DMS 273 (cell line): ENCODE data around the gene LLGL2.

ENCODE experiments used
- DNase-seq: peaks from one replicate; lab custom pipeline; 2025; ENCODE audit not compliant: unreplicated experiment; lab: John Stamatoyannopoulos, UW

LLGL2 gene

GRCh38 chr17:75521290-75521689 lies 4.2 kb upstream of the LLGL2 start:
- no peak for DNase-seq

- no peak for DNase-seq
Measured at GRCh38 chr17:75521951-75522727, 3.4 kb upstream of the LLGL2 start.

GRCh38 chr17:75523647-75524046 lies 1.9 kb upstream of the LLGL2 start:
- DNase-seq: no peak

GRCh38 chr17:75524269-75524969 lies 1.1 kb upstream of the LLGL2 start:
- DNase-seq: no peak

- peak; percentile 45 for DNase-seq
Measured at GRCh38 chr17:75525806-75526554, 483 bp downstream of the LLGL2 start.

GRCh38 chr17:75526555-75527270 lies 1.2 kb downstream of the LLGL2 start:
- DNase-seq: no peak

- DNase-seq: no peak
Measured at GRCh38 chr17:75530837-75531720, 5.6 kb downstream of the LLGL2 start.

- no peak for DNase-seq
Measured at GRCh38 chr17:75531721-75532072, 6.2 kb downstream of the LLGL2 start.

GRCh38 chr17:75535119-75535537 lies 9.6 kb downstream of the LLGL2 start:
- no peak for DNase-seq

GRCh38 chr17:75535871-75536270 lies 10.4 kb downstream of the LLGL2 start:
- DNase-seq: no peak

GRCh38 chr17:75536366-75536765 lies 10.9 kb downstream of the LLGL2 start:
- DNase-seq: no peak

- DNase-seq: peak; percentile 29
Measured at GRCh38 chr17:75539967-75540729, 14.7 kb downstream of the LLGL2 start.

- DNase-seq: no peak
Measured at GRCh38 chr17:75540923-75541503, 15.5 kb downstream of the LLGL2 start.

GRCh38 chr17:75542229-75542628 lies 16.7 kb downstream of the LLGL2 start:
- no peak for DNase-seq

GRCh38 chr17:75542728-75543336 lies 17.3 kb downstream of the LLGL2 start:
- DNase-seq: no peak

GRCh38 chr17:75544250-75544649 lies 18.8 kb downstream of the LLGL2 start:
- DNase-seq: no peak

GRCh38 chr17:75546181-75546580 lies 20.7 kb downstream of the LLGL2 start:
- no peak for DNase-seq

GRCh38 chr17:75547091-75547490 lies 21.6 kb downstream of the LLGL2 start:
- no peak for DNase-seq

- no peak for DNase-seq
Measured at GRCh38 chr17:75548813-75549212, 23.3 kb downstream of the LLGL2 start.
